Astrocyte of the spinal cord (primary cell): ENCODE data around the gene PARP2.
"Not testable (repeated sequence)": the region's sequence is repeated elsewhere in the genome, so short reads cannot be mapped to it uniquely, and the experiment has no call there.

ENCODE experiments used
- DNase-seq: peaks from one replicate; pipeline ENCODE4 v3.0.0; 2011; ENCODE audit warnings: low read depth, low spot score
- H3K4me3 ChIP-seq: 2 replicates; pipeline ENCODE4 v1.5.1; 2011; ENCODE audit warnings: low read depth, mild to moderate bottlenecking, low read length, moderate library complexity
- in situ Hi-C: cut with HindIII; loops from 2 replicates; pipeline ENCODE4 v1.10.0; 2017; ENCODE audit warnings: low sequenced_read_pairs
- TF ChIP-seq, protein P1 (sequence below): IDR thresholded peaks from 2 replicates; pipeline ENCODE4 v1.5.1; 2012; ENCODE audit warnings: low read depth, mild to moderate bottlenecking, low read length, inconsistent platforms

Gene PARP2

DNA sequence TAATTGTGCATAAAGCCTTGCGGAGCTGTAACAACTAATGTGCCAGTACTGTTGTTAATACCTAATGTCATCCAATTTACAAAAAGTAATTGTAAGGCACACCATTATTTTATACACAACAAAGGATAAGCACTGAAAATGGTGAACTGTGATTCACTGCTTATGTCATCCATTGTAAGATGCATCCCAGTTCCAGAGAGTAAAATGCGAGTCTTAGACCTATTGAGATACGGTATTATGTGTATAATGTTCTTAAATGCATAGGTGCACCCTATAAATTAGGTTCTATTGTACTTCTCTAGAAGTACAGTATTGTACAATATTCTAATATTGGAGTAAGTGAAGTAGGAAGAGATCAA lies 406 bp downstream of the PARP2 start:
- TF ChIP-seq, protein P1, sequence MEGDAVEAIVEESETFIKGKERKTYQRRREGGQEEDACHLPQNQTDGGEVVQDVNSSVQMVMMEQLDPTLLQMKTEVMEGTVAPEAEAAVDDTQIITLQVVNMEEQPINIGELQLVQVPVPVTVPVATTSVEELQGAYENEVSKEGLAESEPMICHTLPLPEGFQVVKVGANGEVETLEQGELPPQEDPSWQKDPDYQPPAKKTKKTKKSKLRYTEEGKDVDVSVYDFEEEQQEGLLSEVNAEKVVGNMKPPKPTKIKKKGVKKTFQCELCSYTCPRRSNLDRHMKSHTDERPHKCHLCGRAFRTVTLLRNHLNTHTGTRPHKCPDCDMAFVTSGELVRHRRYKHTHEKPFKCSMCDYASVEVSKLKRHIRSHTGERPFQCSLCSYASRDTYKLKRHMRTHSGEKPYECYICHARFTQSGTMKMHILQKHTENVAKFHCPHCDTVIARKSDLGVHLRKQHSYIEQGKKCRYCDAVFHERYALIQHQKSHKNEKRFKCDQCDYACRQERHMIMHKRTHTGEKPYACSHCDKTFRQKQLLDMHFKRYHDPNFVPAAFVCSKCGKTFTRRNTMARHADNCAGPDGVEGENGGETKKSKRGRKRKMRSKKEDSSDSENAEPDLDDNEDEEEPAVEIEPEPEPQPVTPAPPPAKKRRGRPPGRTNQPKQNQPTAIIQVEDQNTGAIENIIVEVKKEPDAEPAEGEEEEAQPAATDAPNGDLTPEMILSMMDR = no peak
- peak overlapping the region; percentile 63 for H3K4me3 ChIP-seq
- in situ Hi-C loops = no loop called here
- DNase-seq = no peak

DNA sequence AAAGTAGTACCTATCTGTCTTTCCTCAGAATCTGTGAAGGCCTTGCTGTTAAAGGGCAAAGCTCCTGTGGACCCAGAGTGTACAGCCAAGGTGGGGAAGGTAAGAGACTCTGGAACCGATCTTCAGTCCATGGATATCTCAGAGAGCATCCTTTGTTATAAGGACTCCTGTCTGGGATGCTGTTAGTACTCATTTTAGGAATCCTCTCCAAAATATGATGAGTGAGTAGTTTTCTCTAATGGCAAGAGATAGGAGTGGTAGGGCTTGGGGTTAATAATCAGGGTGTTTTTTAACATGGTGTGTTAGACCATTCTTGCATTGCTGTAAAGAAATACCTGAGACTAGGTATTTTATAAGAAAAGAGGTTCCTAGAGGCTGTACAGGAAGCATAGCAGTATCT lies 1.9 kb downstream of the PARP2 start:
- TF ChIP-seq, protein P1 = no peak
- in situ Hi-C loops = no loop called here
- no peak overlapping the region for H3K4me3 ChIP-seq
- no peak for DNase-seq

GRCh38 chr14:20346713-20347112 lies 3.3 kb downstream of the PARP2 start:
- H3K4me3 ChIP-seq = no peak overlapping the region
- TF ChIP-seq, protein P1 = no peak
- in situ Hi-C loops = no loop called here
- DNase-seq = no peak

- DNase-seq = no peak
- no peak overlapping the region for H3K4me3 ChIP-seq
- in situ Hi-C loops = no loop called here
- TF ChIP-seq, protein P1 = no peak
Observed at GRCh38 chr14:20347747-20348146, 4.3 kb downstream of the PARP2 start.

DNA sequence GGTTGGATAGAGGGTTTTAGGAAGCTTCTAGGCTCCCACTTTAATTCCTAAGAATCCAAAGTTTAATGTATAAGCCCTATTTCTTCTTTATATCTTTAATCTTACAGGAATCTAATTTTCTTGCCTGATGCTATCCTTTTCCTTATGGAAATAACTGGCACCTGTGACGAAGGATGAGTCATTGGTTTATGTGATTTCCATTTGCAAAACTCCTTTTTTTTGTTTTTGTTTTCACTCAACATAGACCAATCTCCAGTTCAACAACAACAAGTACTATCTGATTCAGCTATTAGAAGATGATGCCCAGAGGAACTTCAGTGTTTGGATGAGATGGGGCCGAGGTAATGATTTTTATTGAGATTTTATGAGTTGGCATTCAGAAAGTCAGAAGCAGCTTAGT lies 6.8 kb downstream of the PARP2 start:
- DNase-seq = no peak
- in situ Hi-C loops = no loop called here
- TF ChIP-seq, protein P1 = no peak
- H3K4me3 ChIP-seq = no peak overlapping the region

- DNase-seq = no peak
- H3K4me3 ChIP-seq = no peak overlapping the region
- TF ChIP-seq, protein P1 = peak; percentile 41
- in situ Hi-C loops = no loop called here
Observed at GRCh38 chr14:20350860-20351259, 7.4 kb downstream of the PARP2 start.

- no peak overlapping the region for H3K4me3 ChIP-seq
- no peak for DNase-seq
- in situ Hi-C loops = no loop called here
- TF ChIP-seq, protein P1 = no peak
Observed at GRCh38 chr14:20356422-20356821, 13.0 kb downstream of the PARP2 start.

DNA sequence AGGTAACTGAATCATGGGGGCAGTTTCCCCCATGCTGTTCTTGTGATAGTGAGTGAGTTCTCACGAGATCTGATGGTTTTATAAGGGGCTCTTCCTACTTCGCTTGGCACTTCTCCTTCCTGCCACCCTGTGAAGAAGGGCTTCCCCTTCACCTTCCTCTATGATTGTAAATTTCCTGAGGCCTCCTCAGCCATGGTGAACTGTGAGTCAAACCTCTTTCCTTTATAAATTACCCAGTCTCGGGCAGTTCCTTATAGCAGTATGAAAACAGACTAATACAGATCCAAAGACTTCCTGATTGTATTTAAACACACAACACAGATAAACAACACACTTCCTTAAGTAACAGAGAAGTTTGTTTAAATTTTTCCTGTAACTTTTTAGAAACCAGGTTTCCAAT lies 15.0 kb downstream of the PARP2 start:
- DNase-seq, H3K4me3 ChIP-seq, in situ Hi-C loops: not testable (repeated sequence)
